ENCODE measurements around the gene AKAP9. TPM values are rescaled to one million over a fixed set of nuclear protein-coding genes. Genes with fewer than 3 reads are reported as not detected.
"Not testable (repeated sequence)": the region's sequence is repeated elsewhere in the genome, so short reads cannot be mapped to it uniquely, and the experiment has no call there.

The AKAP9 gene
- total RNA-seq, 2 experiments from 2014 or later, result 23.5 to 25.3 TPM

DNA sequence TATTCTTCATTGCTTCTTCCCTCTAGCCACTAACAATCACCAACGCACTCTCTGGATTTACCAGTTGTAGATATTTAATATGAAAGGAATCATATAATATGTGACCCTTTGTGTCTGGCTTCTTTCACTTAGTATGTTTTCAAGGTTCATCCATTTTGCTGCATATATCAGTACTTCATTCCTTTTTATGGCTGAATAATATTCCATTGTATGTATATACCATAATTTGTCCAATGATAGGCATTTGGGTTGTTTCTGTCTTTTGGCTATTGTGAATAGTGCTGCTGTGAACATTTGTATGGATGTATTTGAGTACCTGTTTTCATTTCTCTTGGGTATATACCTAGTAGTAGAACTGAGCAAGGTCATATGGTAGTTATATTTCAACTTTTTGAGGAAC lies 7.3 kb downstream of the AKAP9 start:
- POLR2A ChIA-PET, result no interaction called here
- CTCF ChIA-PET, result no interaction called here
- no peak overlapping the region for H3K4me3 Mint-ChIP-seq
- DNase-seq, result no peak
- no peaks in the 10 kb centered on the region for H3K9me3 Mint-ChIP-seq
- intact Hi-C loops (cut with micrococcal nuclease), result no loop called here
- H3K36me3 Mint-ChIP-seq, result peaks cover 4% of the 10 kb centered on the region
- H3K4me1 Mint-ChIP-seq (ENCODE audit: low read depth), result peaks cover 35% of the 10 kb centered on the region
- no peaks in the 10 kb centered on the region for H3K27me3 Mint-ChIP-seq
- H3K27ac Mint-ChIP-seq, result no peak overlapping the region

DNA sequence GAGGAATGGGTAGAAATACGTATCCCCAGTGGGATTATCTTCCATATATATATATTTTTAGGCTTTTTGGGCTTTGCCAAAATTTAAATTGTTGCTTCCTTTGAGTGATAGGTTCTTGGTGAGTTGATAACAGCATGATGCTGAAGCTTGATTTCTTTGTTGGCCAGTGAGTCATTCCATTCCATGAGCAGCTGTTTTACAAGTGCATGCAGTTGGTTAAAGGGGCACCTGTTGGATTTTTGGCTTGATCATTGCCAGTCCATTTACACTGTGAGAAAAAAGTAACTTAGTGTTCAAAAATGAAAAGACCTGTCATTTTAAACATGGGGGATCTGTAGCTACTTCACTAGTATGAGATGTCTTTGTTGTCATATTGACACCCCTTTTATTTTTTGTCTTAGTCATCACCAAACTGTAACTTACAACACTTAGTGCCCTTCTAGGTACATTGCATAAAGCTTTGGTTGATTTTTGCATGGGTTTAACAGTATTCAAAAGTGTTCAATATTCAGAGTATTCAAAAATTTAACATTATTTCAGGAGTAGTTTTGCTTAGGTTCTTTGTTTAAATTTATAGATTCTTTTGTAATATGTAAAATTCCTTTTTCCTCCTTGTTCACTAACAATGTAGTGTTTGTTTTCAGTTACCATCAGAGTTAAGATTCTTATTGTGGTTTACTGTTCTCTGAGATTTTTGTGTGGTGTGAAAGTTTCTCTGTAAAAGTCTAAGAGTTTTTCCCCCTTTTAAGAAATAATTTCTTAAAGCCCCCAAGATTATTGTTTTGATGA lies 8.8 kb downstream of the AKAP9 start:
- no peaks in the 10 kb centered on the region for H3K27me3 Mint-ChIP-seq
- H3K36me3 Mint-ChIP-seq, result peaks cover 4% of the 10 kb centered on the region
- no peak overlapping the region for H3K27ac Mint-ChIP-seq
- H3K4me1 Mint-ChIP-seq (ENCODE audit: low read depth), result peaks cover 34% of the 10 kb centered on the region
- H3K4me3 Mint-ChIP-seq, result no peak overlapping the region
- no peak for DNase-seq
- ChIA-PET POLR2A (no interaction called here), CTCF (no interaction called here)
- intact Hi-C loops (cut with micrococcal nuclease), result no loop called here
- H3K9me3 Mint-ChIP-seq, result no peaks in the 10 kb centered on the region

DNA sequence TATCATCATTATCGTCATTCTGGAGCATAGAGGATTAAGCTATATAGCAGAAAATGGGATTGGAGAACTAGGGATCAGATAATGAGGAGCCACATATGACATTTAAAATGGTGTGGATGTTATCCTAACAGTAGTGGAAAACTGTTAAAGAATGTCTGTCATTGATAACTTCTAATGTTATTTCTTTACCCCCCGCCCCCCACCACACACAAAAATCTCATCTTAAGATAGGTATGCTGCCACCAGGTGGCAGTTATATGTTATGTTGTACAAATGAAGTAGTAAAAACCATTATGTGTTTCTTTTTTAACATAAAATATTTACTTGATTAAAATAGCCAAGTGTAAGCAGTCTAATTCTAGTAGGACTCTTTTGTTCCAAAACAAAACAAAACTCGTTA lies 13.0 kb downstream of the AKAP9 start:
- no peak overlapping the region for H3K4me3 Mint-ChIP-seq
- H3K4me1 Mint-ChIP-seq (ENCODE audit: low read depth), result peaks cover 23% of the 10 kb centered on the region
- H3K9me3 Mint-ChIP-seq, result no peaks in the 10 kb centered on the region
- ChIA-PET POLR2A (no interaction called here), CTCF (interaction anchor here (3.4 to 3.8 kb wide), 2 partner anchors 12 to 73 kb away, joined by 11 to 12 read pairs; partner anchors contain the start of gene MTERF1)
- H3K27me3 Mint-ChIP-seq, result no peaks in the 10 kb centered on the region
- no peak for DNase-seq
- intact Hi-C loops (cut with micrococcal nuclease), result no loop called here
- H3K36me3 Mint-ChIP-seq, result no peaks in the 10 kb centered on the region
- no peak overlapping the region for H3K27ac Mint-ChIP-seq

DNA sequence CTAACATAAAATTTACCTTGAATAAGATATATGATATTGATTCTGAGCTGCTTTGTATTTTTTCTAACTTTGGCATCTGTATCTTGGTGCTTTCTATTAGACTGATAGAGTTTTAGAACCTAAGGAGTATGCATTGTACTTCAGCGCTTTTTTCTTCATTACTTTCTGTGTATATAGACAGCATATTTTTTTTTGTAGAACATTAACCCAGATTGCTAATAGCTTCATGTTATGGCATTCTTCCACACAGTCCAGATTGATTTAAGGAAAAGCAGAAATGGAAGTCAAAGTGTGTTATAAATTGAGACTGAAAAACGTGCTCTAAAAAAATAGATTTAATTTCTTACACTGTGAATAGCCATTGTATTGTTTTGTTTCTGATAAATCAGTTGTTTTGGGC lies 15.8 kb downstream of the AKAP9 start:
- CTCF ChIA-PET; DNase-seq; intact Hi-C loops (cut with micrococcal nuclease); H3K36me3 Mint-ChIP-seq; H3K9me3 Mint-ChIP-seq; POLR2A ChIA-PET; H3K27ac Mint-ChIP-seq; H3K27me3 Mint-ChIP-seq; H3K4me3 Mint-ChIP-seq: not testable (repeated sequence)
- peaks cover 14% of the 10 kb centered on the region for H3K4me1 Mint-ChIP-seq (ENCODE audit: low read depth)

DNA sequence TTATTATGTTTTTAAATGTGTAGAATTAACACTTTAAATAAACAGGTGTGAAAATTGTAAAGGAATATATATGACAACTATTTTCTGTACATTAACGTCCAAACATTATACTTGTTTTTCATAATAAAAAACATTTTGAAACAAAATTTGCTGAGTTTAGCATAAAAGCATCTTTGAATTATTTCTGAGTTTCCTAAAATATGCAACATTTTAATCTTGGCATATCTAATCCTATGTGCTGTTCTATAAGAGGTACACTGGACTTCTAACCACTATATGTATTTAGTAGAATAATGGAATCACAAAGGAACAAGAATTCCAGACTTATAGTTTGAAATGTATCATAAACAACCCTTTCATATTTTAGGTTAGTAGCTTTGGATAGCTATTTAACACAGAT lies 16.6 kb downstream of the AKAP9 start:
- Mint-ChIP-seq H3K9me3 (no peaks in the 10 kb centered on the region), H3K36me3 (no peaks in the 10 kb centered on the region), H3K4me3 (no peak overlapping the region), H3K27me3 (no peaks in the 10 kb centered on the region), H3K4me1 (ENCODE audit: low read depth) (peaks cover 11% of the 10 kb centered on the region), H3K27ac (no peak overlapping the region)
- no peak for DNase-seq
- intact Hi-C loops (cut with micrococcal nuclease), result no loop called here
- ChIA-PET CTCF (no interaction called here), POLR2A (no interaction called here)

DNA sequence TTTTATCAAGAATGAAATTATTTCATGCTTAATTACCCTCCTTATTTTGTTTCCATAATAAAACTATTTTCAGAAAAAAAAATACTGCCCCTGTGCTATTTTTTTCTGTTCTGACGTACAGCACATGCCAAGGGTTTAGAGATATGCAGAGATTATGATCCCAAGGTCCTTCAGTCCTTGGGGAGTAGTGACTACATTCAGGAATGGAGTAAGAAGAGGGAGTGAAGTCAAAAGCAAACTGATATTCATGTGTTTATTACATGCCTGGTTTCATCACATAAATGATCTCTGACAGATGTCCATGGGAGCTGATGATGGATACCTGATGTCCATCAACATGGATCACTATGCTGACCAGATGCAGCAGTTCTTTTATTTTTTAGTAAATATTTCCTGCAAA lies 17.2 kb downstream of the AKAP9 start:
- Mint-ChIP-seq H3K4me3 (no peak overlapping the region), H3K4me1 (ENCODE audit: low read depth) (peaks cover 10% of the 10 kb centered on the region), H3K27ac (no peak overlapping the region), H3K36me3 (no peaks in the 10 kb centered on the region), H3K27me3 (no peaks in the 10 kb centered on the region), H3K9me3 (no peaks in the 10 kb centered on the region)
- no peak for DNase-seq
- intact Hi-C loops (cut with micrococcal nuclease), result no loop called here
- CTCF ChIA-PET, result no interaction called here
- POLR2A ChIA-PET, result no interaction called here

DNA sequence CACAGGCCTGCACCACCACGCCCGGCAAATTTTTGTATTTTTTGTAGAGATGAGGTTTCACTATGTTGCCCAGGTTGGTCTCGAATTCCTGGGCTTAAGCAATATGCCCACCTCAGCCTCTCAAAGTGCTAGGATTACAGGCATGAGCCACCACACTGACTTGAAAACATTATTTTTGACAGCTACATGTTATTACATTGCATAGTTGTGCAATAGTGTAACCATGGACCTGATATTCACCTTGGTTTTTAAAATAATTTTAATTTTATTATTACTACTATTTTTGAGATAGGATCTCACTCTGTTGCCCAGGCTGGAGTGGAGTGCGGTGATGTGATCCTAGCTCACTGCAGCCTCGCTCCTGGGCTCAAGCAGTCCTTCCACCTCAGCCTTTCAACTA lies 18.4 kb downstream of the AKAP9 start:
- DNase-seq, result no peak
- ChIA-PET CTCF (no interaction called here), POLR2A (no interaction called here)
- Mint-ChIP-seq H3K36me3 (no peaks in the 10 kb centered on the region), H3K9me3 (no peaks in the 10 kb centered on the region), H3K4me3 (no peak overlapping the region), H3K27me3 (no peaks in the 10 kb centered on the region), H3K27ac (no peak overlapping the region), H3K4me1 (ENCODE audit: low read depth) (peaks cover 4% of the 10 kb centered on the region)
- intact Hi-C loops (cut with micrococcal nuclease), result no loop called here

DNA sequence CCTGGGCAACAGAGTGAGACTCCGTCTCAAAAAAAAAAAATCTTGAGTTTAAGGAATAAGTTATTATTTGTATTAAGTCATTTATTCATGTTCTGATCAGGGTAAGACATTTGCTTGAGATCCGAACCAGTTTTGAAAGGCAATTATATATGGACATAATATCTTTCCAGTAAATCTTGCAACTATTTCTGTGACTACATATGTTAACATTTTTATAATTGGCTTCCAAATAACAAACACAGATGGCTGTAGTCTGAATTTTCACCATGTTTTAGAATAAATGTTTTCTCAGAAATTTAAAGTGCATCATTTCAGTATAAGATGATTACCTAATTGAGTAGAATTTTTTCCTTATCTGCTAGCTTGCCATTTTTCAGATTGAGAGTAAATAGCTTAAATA lies 21.2 kb downstream of the AKAP9 start:
- no peak for DNase-seq
- H3K27ac Mint-ChIP-seq, result no peak overlapping the region
- ChIA-PET CTCF (no interaction called here), POLR2A (no interaction called here)
- intact Hi-C loops (cut with micrococcal nuclease), result no loop called here
- no peaks in the 10 kb centered on the region for H3K27me3 Mint-ChIP-seq
- no peaks in the 10 kb centered on the region for H3K9me3 Mint-ChIP-seq
- H3K4me3 Mint-ChIP-seq, result no peak overlapping the region
- H3K4me1 Mint-ChIP-seq (ENCODE audit: low read depth), result peaks cover 8% of the 10 kb centered on the region
- no peaks in the 10 kb centered on the region for H3K36me3 Mint-ChIP-seq

DNA sequence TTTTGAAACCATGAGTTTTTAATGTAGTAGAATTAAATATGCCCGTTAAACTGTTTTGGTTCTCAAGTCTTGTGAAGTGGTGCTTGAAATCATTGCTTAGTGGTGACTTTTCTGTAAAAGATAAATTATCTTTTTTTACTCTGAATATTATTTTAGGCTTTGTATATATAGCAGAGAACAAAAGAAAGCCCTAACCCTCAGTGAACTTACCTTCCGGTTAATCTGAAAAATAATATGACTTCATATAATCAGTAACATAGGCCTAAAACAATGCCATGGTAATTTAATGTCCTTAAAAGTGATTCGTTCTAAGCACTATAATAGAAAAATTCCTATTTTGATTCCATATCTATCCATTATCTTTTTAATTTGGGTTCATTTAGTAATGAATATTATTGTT lies 21.8 kb downstream of the AKAP9 start:
- H3K4me1 Mint-ChIP-seq (ENCODE audit: low read depth), result peaks cover 13% of the 10 kb centered on the region
- H3K4me3 Mint-ChIP-seq, result no peak overlapping the region
- ChIA-PET POLR2A (no interaction called here), CTCF (no interaction called here)
- DNase-seq, result no peak
- no peak overlapping the region for H3K27ac Mint-ChIP-seq
- no peaks in the 10 kb centered on the region for H3K9me3 Mint-ChIP-seq
- intact Hi-C loops (cut with micrococcal nuclease), result no loop called here
- no peaks in the 10 kb centered on the region for H3K36me3 Mint-ChIP-seq
- H3K27me3 Mint-ChIP-seq, result no peaks in the 10 kb centered on the region

DNA sequence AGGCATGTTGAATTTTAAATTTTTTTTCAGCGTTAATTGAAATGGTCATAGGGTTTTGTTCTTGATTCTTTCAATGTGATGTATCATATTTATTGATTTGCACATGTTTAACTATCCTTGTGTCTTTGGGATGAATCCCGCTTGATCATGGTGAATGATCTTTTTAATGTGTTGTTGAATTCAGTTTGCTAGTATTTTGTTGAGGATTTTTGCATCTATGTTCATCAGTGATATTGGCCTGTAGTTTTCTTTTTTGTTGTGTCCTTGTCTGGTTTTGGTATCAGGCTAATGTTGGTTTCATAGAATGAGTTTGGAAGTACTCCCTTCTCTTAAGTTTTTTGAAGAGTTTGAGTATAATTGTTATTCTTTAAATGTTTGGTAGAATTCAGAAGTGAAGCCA lies 26.9 kb downstream of the AKAP9 start:
- intact Hi-C loops (cut with micrococcal nuclease); H3K36me3 Mint-ChIP-seq; H3K9me3 Mint-ChIP-seq; H3K4me3 Mint-ChIP-seq; H3K27ac Mint-ChIP-seq; DNase-seq; POLR2A ChIA-PET; H3K27me3 Mint-ChIP-seq; CTCF ChIA-PET: not testable (repeated sequence)
- H3K4me1 Mint-ChIP-seq (ENCODE audit: low read depth), result peaks cover 39% of the 10 kb centered on the region

DNA sequence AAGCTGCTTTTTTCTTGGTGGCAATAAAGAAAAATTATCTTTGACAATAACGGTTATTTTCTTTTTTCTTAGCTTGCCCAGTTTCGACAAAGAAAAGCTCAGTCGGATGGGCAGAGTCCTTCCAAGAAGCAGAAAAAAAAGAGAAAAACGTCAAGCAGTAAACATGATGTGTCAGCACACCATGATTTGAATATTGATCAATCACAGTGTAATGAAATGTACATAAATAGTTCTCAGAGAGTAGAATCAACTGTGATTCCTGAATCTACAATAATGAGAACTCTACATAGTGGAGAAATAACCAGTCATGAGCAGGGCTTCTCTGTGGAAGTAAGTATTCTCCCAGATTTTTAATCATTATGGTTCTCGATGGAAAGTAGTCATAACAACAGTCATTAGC lies 33.0 kb downstream of the AKAP9 start:
- CTCF ChIA-PET, result no interaction called here
- no peak for DNase-seq
- Mint-ChIP-seq H3K27me3 (no peaks in the 10 kb centered on the region), H3K4me3 (no peak overlapping the region), H3K27ac (no peak overlapping the region), H3K9me3 (no peaks in the 10 kb centered on the region), H3K36me3 (peaks cover 4% of the 10 kb centered on the region), H3K4me1 (ENCODE audit: low read depth) (peaks cover 17% of the 10 kb centered on the region)
- POLR2A ChIA-PET, result no interaction called here
- intact Hi-C loops (cut with micrococcal nuclease), result no loop called here

DNA sequence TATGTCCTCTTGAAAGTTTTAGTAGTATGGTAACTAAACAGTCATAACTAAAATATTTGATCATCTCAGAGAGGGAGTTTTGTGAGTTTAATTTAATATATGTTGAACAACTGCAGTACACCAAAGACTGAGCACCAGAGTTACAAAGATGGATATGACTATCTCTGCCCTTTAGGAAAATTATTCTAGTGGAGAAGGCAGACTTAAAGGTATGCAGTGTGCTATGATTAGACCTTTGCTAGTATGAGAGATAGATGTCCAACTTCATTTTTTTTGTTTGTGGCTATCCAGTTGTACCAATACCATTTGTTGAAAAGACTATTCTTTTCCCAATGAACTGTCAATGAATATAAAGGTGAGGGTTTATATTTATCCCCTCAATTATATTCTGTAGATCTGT lies 33.4 kb downstream of the AKAP9 start:
- H3K9me3 Mint-ChIP-seq, result no peaks in the 10 kb centered on the region
- H3K4me3 Mint-ChIP-seq, result no peak overlapping the region
- intact Hi-C loops (cut with micrococcal nuclease), result no loop called here
- H3K27ac Mint-ChIP-seq, result no peak overlapping the region
- no peak for DNase-seq
- ChIA-PET CTCF (no interaction called here), POLR2A (no interaction called here)
- H3K27me3 Mint-ChIP-seq, result no peaks in the 10 kb centered on the region
- peaks cover 4% of the 10 kb centered on the region for H3K36me3 Mint-ChIP-seq
- peaks cover 17% of the 10 kb centered on the region for H3K4me1 Mint-ChIP-seq (ENCODE audit: low read depth)

DNA sequence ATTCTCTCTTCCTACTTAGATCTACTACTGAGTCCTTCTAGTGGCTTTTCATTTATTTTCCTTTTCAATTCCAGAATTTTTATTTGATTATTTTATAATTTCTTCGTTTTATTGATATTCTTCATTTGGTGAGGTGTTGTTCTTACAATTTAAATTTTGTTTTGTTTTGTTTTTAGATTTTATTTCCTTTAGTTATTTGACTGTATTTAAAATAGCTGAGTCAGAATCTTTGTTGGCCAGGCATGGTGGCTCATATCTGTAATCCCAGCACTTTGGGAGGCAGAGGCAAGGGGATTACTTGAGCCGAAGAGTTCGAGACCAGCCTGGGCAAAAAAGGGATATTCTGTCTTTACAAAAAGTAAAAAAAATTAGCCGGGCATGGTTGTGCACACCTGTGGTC lies 36.1 kb downstream of the AKAP9 start:
- DNase-seq, result no peak
- ChIA-PET CTCF (no interaction called here), POLR2A (no interaction called here)
- no peaks in the 10 kb centered on the region for H3K4me1 Mint-ChIP-seq (ENCODE audit: low read depth)
- peaks cover 11% of the 10 kb centered on the region for H3K36me3 Mint-ChIP-seq
- intact Hi-C loops (cut with micrococcal nuclease), result no loop called here
- H3K27me3 Mint-ChIP-seq, result no peaks in the 10 kb centered on the region
- H3K9me3 Mint-ChIP-seq, result no peaks in the 10 kb centered on the region
- H3K4me3 Mint-ChIP-seq, result no peak overlapping the region
- no peak overlapping the region for H3K27ac Mint-ChIP-seq
